EL (cell line): ENCODE data around the gene C1orf35.

Experiments
- DNase-seq: peaks from one replicate; pipeline ENCODE4 v3.0.0-alpha.2; 2016

C1orf35 gene

GRCh38 chr1:228102791-228103620 lies at the start of gene C1orf35:
Gene C1orf35, minus strand, starts transcription at chr1:228103325. Its CDS starts 98 bp downstream, at chr1:228103227.
- DNase-seq = peak; percentile 91

- DNase-seq = no peak
Observed at GRCh38 chr1:228152918-228153258, 49.8 kb upstream of the C1orf35 start.

- no peak for DNase-seq
Observed at GRCh38 chr1:228152097-228152917, 49.2 kb upstream of the C1orf35 start.

- DNase-seq = no peak
Observed at GRCh38 chr1:228151180-228151925, 48.2 kb upstream of the C1orf35 start.

- DNase-seq = peak; percentile 74
Observed at GRCh38 chr1:228150461-228151179, 47.5 kb upstream of the C1orf35 start.

GRCh38 chr1:228150120-228150460 lies 47.0 kb upstream of the C1orf35 start:
- no peak for DNase-seq

- peak; percentile 38 for DNase-seq
Observed at GRCh38 chr1:228149406-228150119, 46.4 kb upstream of the C1orf35 start, which contains the start of gene GJC2. Gene GJC2, plus strand, starts transcription at chr1:228149930. Its CDS starts 7,829 bp downstream, at chr1:228157759.

- no peak for DNase-seq
Observed at GRCh38 chr1:228148935-228149405, 45.8 kb upstream of the C1orf35 start.

- no peak for DNase-seq
Observed at GRCh38 chr1:228148196-228148861, 45.2 kb upstream of the C1orf35 start.

- DNase-seq = no peak
Observed at GRCh38 chr1:228147768-228148167, 44.6 kb upstream of the C1orf35 start.

GRCh38 chr1:228147151-228147693 lies 44.1 kb upstream of the C1orf35 start:
- DNase-seq = no peak

GRCh38 chr1:228146417-228147150 lies 43.5 kb upstream of the C1orf35 start:
- DNase-seq = no peak

GRCh38 chr1:228145463-228146416 lies 42.6 kb upstream of the C1orf35 start:
- DNase-seq = no peak

GRCh38 chr1:228144993-228145343 lies 41.8 kb upstream of the C1orf35 start:
- no peak for DNase-seq

- no peak for DNase-seq
Observed at GRCh38 chr1:228144193-228144992, 41.3 kb upstream of the C1orf35 start.

- DNase-seq = no peak
Observed at GRCh38 chr1:228143480-228144192, 40.5 kb upstream of the C1orf35 start.

- no peak for DNase-seq
Observed at GRCh38 chr1:228142701-228143136, 39.6 kb upstream of the C1orf35 start.
